Measurements from ENCODE around the gene NACA2.
"Not testable (repeated sequence)": the region's sequence is repeated elsewhere in the genome, so short reads cannot be mapped to it uniquely, and the experiment has no call there.

Gene NACA2

DNA sequence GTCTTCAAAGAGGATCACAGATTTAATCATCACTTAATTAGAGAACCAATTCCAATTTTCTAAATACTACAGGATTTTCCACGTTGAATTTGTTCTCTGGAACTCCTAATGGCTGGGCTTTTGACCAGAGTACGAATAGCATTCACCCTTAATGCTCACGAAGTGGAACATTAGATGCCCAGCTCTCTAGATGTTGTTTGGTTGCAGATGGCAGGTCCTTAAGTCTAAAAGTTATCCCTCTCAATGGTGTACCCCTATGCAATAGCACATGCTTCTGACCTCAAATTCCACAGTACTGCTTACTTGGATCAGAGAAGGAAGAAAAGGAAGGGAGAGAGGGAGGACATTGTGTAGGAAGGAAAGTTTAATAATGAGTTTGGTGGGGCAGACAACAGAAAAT is 8.6 kb upstream of the NACA2 start:
- DNase-seq (ENCODE audit: low spot score), result no peak

DNA sequence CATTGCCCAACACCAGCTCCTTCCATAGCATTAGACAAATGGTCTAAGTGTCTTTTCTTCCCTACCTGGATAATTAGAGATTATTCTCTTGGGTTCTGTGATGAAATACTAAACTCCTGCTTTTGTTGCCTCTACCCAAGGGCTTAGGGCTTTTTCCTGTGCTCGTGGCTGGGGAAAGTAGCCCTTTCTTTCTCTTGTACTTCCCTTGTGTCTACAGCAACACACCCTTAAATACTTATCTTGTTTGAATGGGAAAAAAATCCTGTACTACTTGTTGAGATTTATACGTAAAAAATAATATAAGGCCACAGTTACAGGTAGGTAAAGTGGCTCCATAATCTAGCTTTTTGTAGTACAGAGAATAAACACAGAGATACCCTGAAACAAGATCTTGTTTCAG is 7.0 kb upstream of the NACA2 start:
- no peak for DNase-seq (ENCODE audit: low spot score)

DNA sequence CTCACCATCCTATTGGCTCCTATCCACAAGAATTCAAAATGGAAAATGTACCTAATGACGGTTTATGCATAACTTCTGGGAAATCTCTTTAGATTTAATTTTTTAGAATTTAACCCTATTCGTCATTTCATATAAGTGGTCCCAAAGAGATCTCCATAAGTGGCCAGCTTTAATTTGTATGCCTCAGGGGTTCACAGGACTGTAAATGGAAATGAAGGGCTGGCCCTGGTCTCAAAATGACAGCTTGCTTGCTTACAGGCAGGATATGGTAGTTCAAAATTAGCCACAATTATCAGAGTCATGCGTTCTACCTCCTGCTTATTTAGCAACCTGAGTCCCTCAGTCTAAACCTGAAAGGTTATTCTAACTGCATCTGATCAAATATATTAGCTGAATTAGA is 6.6 kb upstream of the NACA2 start:
- no peak for DNase-seq (ENCODE audit: low spot score)

DNA sequence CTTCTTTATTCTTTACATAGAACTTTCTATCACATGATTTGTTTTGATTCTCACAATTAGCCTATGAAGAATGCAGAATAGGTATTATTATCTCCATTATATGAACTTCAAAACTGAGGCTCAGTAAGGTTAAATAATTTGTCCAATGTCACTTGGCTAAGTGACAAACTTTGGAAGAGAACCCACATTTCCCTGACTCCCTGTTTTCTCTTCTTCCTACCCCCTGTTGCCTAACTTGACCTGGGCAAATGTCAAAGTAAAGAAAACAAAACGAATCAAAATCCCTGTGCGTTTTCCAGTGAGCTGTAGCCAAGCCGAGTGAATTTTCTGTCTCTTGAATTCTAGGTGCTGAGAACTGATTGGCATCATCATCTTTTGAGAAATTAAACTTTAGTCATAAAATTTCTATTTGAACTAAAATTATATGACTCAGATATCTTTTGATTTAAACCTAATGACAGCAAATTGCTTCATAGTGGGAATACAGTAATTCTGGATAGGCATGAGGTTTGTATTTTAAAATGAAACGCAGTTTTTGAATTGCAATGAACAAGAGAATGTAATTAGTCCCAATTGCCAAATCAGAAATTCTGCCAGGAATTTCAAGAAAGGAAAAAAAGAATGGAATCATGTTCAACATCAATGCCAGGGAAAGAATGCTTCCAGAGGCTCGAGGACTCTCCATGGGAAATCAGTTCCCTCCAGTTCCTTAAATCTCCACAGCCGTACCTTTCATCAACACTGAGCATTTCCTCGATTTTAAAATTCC is 4.6 kb upstream of the NACA2 start:
- no peak for DNase-seq (ENCODE audit: low spot score)

DNA sequence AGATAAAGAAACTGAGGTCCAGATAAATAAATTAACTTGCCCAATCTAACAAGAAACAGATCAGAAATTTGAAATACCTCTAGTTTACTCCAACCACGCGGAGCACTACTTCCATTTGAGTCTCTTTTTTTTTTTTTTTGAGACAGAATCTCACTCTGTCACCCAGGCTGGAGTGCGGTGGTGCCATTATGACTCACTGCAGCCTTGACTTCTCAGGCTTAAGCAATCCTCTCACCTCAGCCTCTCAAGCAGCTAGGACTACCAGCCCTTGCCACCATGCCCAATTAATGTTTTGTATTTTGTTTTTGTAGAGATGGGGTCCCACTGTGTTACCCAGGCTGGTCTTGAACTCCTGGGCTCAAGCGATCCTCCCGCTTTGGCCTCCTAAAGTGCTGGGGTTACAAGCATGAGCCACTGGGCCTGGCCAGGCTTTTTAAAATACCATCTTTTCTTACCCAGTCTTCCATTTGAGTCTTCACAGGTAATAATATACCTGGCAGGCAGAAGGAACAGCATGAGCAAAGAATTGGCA is 3.3 kb upstream of the NACA2 start:
- peak; percentile 40 for DNase-seq (ENCODE audit: low spot score)

DNA sequence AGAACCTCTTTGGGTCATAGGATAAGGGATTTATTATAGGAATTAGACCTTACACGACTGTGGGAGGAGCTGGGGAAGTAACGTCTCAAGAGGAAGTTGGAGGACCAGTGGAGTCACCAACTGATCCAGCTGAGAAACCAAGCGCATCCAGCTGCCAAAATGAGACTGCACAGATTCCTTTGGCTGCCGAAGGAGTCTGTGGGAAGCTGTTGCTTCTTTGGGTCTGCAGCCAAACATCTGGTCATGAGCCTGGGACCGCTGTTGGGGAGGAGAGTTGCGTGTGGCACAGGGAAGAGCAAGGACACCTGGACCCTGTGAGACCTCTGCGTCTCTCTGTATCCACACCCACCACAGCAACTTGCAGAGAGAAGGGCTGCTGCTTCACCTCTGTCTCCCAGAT is 2.4 kb upstream of the NACA2 start:
- no peak for DNase-seq (ENCODE audit: low spot score)

DNA sequence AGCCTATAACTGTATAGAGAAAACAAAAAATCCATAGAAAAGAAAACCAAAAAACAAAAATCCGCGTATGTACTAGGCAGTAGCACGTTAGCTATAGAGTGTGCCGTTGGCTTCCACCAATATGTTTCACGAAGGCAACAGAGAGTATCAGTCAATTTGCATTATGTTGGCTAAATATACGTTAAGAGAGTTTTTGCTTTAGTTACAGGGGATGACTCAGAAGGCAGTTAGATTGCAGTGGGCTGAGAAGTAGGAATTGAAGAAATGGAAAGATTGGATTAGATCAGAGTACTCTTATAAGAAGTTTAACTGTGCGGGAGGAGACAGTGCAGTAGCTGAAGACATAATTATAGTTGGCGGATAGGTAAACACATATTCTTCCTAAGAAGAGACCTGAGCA is 911 bp upstream of the NACA2 start:
- no peak for DNase-seq (ENCODE audit: low spot score)

DNA sequence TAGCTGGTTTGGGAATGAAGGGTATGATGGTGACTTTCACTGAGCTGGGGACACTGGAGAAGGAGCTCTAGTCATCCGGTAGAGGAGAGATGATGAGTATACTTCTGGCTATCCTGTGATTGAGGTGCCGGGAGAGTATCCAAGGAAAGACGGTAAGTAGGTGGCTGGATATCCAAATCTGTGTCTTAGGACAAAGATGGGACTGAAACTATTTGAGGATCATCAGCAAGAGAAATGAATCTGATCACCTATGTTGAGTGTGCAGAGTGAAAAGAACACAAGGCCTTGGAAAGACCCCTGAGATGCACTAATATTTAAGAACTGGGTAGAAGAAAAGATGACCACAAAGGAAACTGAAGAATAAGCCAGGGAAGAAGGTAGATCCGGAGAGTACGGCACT is 1.0 kb downstream of the NACA2 start:
- DNase-seq (ENCODE audit: low spot score), result no peak

DNA sequence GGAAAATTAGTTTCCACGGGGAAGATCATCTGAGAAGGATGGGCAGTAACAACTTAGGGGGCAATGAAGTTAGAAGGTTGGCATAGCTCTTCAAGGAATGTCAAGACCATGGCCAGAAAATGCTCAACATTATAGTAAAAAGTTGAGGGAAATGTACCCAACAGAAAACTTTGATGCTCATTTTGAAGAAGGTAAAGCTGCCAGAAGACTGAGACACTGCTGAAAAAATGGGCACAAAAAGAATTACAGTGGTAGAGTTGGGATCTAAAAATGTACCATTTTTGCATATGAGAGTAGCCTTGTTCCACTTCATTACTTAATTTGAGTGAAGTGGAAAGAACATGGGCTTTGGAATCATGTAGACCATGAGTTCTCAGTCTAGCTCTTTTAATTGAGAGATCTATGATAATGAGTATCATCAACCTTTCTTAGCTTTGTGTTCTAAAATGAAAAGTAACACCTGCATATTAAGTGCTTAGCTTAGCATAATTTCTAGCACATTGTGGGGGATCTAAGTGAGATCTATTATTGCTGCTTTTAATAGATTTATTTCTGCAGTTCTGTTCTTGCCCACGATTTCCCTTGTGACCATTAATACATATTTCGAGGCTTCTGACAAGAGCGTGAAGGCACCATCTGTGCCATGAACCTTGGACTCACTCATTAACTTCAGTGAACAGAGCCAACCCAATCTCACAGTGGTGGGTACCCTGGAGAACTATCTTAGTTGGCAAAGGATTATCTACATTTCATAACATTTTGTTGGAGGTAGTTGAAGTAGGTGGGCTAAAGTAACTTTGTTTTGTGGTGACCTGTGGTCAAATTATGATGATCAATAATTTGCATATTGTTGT is 3.0 kb downstream of the NACA2 start:
- DNase-seq (ENCODE audit: low spot score), result no peak

DNA sequence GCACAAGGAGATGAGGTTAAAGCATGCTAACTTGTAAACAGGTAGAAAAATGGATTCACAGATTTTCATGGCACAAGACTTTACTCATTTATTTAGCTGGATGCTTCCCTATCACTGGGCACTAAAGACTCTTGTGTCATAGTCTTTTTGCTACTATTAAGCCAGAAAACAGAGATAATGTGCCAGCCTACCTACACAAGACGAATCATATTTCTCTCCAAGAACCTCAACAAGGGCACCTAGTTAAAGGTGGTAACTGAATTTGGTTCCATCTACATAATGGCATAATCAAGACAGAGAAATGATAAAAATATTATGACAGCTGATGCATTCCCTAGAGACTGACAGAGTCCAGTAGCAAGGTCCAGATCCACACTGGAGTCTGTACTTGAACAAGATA is 3.8 kb downstream of the NACA2 start:
- DNase-seq (ENCODE audit: low spot score), result no peak

DNA sequence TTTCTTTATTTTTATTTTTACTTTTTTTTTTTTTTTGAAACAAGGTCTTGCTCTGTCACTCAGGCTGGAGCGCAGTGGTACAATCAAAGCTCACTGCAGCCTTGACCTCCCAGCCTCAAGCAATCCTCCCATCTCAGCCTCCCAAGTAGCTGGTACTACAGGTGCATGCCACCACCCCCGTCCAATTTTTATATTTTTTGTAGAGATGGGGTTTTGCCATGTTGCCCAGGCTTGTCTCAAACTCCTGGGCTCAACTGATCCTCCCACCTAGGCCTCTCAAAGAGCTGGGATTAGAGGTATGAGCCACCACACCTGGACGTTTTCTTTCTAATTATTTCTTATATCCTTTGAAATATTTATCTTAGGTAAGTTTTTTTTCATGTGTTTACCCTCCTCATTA is 4.4 kb downstream of the NACA2 start:
- DNase-seq (ENCODE audit: low spot score), result not testable (repeated sequence)

DNA sequence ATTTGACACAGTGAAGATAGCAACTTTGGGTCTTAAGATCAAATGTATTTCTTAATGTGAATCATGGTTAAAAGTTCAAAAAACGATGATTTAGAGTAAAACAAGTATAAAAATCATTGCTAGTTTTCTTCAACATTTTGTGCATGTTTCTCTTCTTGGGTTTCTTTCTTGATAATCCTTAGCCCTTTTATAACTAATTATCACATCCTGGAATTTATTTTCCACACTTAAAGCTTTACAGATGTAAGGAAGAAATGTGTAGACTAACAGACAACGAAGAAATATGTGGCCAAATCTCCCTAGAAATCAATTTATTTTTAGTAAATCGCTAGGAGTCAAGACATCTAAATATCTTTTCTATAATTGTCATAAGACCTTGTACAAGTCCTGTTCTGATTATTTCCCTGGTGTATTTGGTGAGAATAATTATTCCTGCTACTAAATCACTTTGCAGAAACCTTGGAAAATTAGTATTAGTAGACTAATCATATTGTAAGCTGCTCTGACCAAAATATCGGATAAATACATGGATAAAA is 4.9 kb downstream of the NACA2 start:
- no peak for DNase-seq (ENCODE audit: low spot score)

DNA sequence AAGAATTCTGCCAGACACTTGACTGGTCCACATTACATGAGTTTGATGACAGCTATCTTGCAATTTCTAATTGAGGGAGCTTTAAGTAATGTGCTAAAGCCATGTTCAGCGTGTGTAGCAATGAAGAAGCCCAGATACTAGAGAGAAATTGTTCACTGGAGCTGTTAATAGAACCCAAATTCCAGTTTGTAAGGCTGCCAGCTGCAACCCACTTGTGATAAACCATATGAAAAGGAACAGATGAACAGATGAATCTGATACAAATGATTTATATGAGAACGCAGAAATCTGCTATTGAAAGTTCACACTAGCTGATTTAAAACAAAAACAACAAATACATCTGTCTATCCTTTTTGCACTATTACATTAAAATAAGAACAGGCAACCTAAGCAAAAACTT is 6.2 kb downstream of the NACA2 start:
- no peak for DNase-seq (ENCODE audit: low spot score)

DNA sequence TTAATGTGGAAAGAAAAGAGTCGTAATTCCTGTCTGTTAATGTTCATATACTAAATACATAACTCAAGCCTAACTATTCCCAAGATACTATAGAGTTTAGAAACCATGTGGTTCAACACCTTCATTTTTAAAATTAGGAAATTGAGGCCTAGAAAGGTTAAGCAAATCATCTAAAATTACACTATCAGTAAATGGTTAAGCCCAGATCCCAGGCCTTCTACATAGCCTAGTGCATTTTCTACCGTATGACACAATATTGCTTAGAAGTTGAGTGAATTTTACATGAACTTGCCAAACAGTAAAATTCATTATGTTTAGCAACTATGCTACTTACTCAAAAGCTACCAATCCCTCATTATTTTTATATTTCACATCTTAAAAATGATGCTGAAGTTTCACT is 6.8 kb downstream of the NACA2 start:
- DNase-seq (ENCODE audit: low spot score), result no peak

DNA sequence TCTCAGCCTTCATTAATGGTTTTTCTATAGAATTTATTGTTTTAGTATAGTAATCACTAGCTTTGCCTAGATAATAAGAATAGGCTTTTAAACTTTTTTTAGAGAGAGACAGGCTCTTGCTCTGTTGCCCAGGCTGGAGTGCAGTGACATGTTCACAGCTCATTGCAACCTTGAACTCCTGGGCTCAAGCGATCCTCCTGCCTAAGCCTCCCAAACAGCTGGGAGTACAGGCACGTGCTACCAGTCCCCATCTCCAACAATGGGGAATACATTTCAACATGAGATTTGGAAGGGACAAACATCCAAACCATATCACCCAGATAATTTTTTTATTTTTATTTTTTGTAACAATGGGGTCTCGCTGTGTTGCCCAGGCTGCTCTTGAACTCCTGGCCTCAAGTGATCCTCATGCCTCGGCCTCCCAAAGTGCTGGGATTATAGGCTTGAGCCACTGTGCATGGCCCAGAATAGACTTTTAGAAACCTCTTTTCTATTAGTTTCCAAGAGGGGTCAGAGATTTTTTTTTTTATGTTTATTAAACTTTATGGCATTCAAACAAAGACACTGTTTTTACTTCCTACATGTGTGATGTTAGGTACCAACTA is 7.3 kb downstream of the NACA2 start:
- no peak for DNase-seq (ENCODE audit: low spot score)

DNA sequence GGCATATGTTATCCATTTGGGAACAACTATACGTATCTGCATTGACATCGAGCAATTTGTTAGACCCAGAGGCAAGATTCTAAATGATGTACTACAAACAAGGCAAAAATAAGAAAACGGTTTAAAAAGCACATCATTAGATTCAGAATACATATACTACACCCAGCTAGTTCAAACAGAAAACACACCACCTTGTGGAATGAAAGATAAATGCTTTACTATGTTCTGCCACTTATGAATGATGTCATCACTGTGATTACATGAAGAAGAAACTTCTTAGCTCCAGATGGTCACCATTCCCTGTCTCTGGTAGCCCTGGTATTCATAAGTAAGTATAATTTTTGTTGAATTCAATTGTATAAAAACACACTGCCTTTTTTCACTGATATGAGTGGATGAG is 7.8 kb downstream of the NACA2 start:
- peak; percentile 85 for DNase-seq (ENCODE audit: low spot score)

DNA sequence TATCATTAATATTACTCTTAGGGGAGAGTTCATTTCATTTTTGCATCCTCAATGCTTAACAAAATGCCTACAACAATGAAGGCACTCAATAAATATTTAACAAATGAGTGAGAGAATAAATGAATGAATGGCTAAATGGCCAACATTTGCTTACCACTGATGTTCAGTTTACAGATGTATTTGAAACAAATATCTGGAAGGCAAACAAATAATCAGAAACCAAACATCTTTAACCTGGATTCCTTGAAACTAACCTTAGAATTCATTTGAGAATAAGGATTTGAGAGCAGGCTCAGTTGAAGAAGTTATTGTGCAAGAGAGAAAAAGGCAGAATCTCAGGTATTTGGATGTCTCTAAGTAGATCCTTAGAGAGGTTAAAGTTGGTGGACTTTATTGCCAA is 8.4 kb downstream of the NACA2 start:
- no peak for DNase-seq (ENCODE audit: low spot score)

DNA sequence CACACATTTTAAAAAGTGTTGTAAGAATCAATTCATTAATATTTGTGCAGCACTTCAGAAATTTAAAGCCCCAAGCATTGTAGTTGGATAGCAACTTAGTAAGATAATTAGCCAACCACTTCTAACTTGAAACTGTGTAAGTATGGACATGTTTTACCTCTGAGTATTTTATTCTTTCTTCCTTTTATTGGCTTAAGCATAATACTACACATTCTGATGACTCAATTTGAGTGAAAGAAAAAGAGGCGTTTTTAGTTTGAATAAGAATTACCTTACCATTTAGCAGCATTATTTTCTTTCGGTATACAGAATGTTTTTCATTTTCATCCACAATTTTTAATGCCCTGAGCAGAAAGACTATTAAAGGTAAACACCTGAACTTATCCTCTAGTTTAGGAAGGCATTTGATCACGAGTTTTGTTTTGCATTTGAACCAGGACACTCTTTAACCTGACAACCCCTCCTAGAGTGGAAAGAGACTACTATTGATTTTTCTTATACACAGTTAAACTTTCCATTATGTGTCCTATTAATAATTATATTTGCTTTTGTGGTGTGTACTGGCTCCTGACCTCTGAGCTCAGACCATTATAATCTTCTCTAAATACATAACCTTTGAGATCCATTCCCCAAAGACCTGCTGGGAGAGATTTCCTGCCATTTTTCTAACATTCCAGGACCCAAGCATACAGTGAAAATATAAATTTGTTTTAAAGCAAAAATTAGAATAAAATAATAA is 9.2 kb downstream of the NACA2 start:
- DNase-seq (ENCODE audit: low spot score), result no peak

DNA sequence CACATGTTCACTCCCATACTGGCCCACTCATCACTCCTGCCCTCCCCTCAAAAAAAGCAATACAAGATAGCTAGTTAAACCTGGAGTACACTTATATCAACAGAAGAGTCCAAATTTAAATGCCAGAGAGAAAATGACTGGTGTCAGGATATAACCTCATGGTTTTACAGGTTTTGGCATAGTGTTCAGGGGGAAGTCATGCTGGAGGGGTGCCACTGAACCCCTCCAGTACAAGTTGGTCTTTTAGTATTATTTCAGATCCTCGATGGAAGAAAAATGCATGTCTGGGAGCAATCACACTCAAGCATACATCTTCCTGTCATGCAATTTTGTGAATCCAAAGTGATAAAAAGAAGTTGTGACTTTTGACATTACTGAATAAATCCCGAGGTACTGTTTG is 10.5 kb downstream of the NACA2 start:
- no peak for DNase-seq (ENCODE audit: low spot score)

DNA sequence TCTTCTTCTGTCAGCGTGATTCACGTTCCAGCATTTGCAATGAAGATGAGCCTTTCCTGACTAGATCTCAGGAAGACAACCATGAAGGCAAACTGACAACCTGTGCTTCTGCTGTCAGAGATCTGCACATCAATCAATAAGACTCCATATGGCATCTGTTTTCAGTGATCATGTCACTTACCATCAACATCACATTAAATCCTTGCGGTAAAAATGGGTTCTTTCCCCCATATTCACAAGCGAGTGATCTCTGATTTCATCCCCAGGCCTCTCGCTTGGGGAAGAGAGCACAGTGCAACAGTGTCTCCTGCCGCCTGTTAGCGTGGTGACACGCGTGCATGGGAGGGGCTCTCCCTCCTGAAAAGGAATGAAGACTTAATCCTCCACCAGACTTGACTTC is 11.1 kb downstream of the NACA2 start:
- no peak for DNase-seq (ENCODE audit: low spot score)

DNA sequence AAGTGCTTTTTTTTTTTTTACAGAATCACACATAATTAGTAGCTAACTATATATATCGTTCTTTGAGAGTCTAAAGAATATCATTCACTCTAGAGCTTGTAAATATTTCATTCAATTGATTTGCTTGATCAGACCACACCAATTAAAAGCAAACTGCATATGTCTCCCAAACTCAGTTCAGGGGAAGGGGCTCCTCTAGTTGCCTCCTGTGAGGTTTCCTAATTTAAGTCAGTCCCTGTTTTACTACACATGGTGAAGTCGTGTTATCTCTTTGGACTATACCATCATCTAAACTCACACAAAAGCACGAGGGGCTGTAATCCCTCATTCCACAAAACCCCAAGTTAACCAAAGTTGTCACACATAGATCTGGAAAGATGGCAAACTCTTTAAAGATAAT is 11.7 kb downstream of the NACA2 start:
- DNase-seq (ENCODE audit: low spot score), result no peak

DNA sequence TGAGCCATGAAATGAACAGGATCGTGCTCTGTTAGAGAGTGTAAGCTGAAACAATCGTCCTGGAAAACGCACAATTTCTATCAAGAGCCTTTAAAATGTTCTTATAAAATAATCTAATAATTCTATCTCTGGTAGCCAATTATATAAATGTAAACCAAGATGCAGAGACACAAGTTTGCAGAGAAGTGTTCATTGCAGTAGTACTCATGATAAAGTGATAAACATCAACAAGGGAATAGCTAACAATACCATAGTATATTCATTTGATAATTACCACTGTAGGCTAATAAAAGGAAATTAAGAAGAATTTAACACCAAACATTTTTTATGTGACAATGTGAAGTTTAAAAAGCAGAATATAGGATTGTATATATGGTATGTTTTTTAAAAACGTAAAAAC is 12.4 kb downstream of the NACA2 start:
- DNase-seq (ENCODE audit: low spot score), result no peak

Measured in RKO (cell line).